H1 (cell line): ENCODE results near the gene CDCP1. TPM values are rescaled to one million over a fixed set of nuclear protein-coding genes. Genes with fewer than 3 reads are reported as not detected.

Experiments used
- CHD2 ChIP-seq: IDR thresholded peaks from 2 replicates; pipeline ENCODE4 v1.6.1; 2012; ENCODE audit warnings: low read length, improper control_type of control experiment
- GTF2F1 ChIP-seq: IDR thresholded peaks from 2 replicates; pipeline ENCODE4 v1.6.1; 2012; ENCODE audit warnings: low read depth, low read length, improper control_type of control experiment, borderline replicate concordance
- SP2 ChIP-seq: IDR thresholded peaks from 2 replicates; pipeline ENCODE4 v1.6.1; 2012; ENCODE audit warnings: mild to moderate bottlenecking, low read length, inconsistent platforms
- polyA plus RNA-seq, 7 experiments: library from polyadenylated mRNA; depleted of rRNA in 3 of 7; stranded (reverse) in 5 of 7; unstranded in 2 of 7; fragments of >200 nt in 5 of 7; fragments of 200-250 nt in 2 of 7; gene quantifications; 1 replicate in 5 of 7; 2 replicates in 1 of 7; 4 replicates in 1 of 7; pipeline versions ENCODE4 v1.2.1 to v1.2.3, GENCODE V29; 2011 to 2013; ENCODE audit warnings: missing spikeins in 2 of 7, mixed read lengths in 2 of 7
- total RNA-seq: library from RNA; stranded (reverse); fragmentation: NEBNext Ultra II Directional; extraction: Animal tissue kit (Norgen Biotek cat#: 25700); gene quantifications from 2 replicates; pipeline ENCODE4 v1.2.1, GENCODE V29; 2021
- TF ChIP-seq, protein P1 (sequence below): IDR thresholded peaks from 2 replicates; pipeline ENCODE4 v1.6.1; 2012; ENCODE audit warnings: inconsistent platforms

The CDCP1 gene
- total and polyA plus RNA-seq, 2 of the 8 experiments (the other 6 are each of a cell fraction or from before 2014, with no cell fraction given): 10.0 to 23.3 TPM

DNA sequence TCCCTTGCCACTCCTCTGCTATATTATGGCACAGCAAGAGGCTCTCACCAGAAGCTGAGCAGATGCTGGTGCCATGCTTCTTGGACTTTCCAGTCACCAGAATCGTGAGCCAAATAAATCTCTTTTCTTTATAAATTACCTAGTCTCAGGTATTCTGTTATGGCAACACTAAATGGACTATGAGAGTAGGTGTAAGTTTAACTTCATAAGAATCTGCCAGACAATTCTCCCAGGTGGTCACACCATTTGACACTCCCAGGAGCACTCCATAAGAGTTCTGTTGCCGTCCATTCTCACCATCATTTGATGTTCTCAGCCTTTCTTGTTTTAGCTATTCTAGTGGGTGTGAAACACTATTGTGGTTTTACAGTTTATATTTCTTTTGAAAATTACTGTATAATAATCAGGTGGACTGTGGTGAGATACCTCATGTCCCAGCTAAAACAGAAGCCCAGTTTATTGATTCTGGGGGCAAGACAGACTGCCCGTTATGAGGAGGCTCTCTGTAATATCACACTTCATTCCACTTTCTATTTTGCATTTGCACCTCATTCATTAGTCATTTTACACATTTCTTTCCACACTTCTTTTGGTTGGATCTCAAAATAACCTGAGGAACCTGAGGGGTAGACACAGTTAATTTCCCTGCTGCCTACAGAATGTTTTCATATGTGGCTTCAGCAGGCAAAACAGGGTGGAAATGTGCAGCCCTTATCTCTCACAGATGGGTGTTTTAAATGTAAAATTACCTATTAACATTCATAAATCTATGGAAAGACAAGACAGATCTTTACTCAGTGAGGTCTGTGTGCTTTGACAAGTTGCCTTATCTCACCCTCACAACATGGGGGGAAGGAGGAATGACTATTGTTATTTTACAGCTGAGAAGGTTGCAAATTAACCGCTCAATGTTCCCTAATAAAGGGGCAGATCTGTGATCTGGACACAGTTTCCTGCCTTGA, 42.1 kb downstream of the CDCP1 start (continued):
- TF ChIP-seq, protein P1, sequence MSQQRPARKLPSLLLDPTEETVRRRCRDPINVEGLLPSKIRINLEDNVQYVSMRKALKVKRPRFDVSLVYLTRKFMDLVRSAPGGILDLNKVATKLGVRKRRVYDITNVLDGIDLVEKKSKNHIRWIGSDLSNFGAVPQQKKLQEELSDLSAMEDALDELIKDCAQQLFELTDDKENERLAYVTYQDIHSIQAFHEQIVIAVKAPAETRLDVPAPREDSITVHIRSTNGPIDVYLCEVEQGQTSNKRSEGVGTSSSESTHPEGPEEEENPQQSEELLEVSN: no peak
- no peak for TF ChIP-seq GTF2F1
- TF ChIP-seq CHD2: no peak
- TF ChIP-seq SP2: no peak
